Panc1 (cell line): ENCODE results near the gene RUVBL1. TPM values are rescaled to one million over a fixed set of nuclear protein-coding genes. Genes with fewer than 3 reads are reported as not detected.

Source experiments
- ATAC-seq: fragments of 200-7000 bp; cut with Tn5 transposase; 2 replicates; pipeline ENCODE4 v1.9.1; 2020; ENCODE audit warnings: mild to moderate bottlenecking, moderate library complexity
- BruUV-seq: library from RNA; stranded (reverse); fragments of 400-500 nt; replicated peaks from 2 replicates; lab custom pipeline; 2021; lab: Mats Ljungman, UMichigan
- CTCF ChIA-PET: fragments of 300-600 bp; sonication (Branson Sonifier 250); formaldehyde crosslinking; loops from one replicate; lab custom pipeline; 2022; ENCODE audit warnings: antibody characterized with exemption; lab: Charles Lee
- POLR2A ChIA-PET: fragments of 300-600 bp; sonication (Branson Sonifier 250); formaldehyde crosslinking; loops from one replicate; lab custom pipeline; 2022; ENCODE audit warnings: antibody characterized with exemption; lab: Charles Lee
- DNase-seq: peaks from one replicate; pipeline ENCODE4 v3.0.0-alpha.2; 2010; ENCODE audit warnings: low read depth, low spot score
- H3K27ac ChIP-seq: 2 replicates; pipeline ENCODE4 v1.5.1; 2011; ENCODE audit warnings: mild to moderate bottlenecking, low read length, inconsistent platforms
- H3K27me3 ChIP-seq: fragments of 200-500 bp; sonication (Bioruptor generic); 2 replicates; pipeline ENCODE4 v1.6.0; 2014; ENCODE audit warnings: low read length, inconsistent platforms; ENCODE audit not compliant: control insufficient read depth, insufficient read depth
- H3K36me3 ChIP-seq: fragments of 200-500 bp; sonication (Bioruptor generic); 2 replicates; pipeline ENCODE4 v1.5.1; 2014; ENCODE audit warnings: inconsistent platforms, mild to moderate bottlenecking, low read length, moderate library complexity; ENCODE audit not compliant: control insufficient read depth, insufficient read depth
- H3K4me1 ChIP-seq: 2 replicates; pipeline ENCODE4 v1.5.1; 2011; ENCODE audit warnings: inconsistent platforms, mild to moderate bottlenecking, low read length, moderate library complexity; ENCODE audit not compliant: control insufficient read depth, insufficient read depth
- H3K4me3 ChIP-seq, 2 experiments: 2 replicates each; pipeline ENCODE4 v1.5.1; 2011 to 2012; ENCODE audit warnings: low read depth in 2 of 2, low read length in 2 of 2, mild to moderate bottlenecking in 2 of 2, inconsistent platforms in 1 of 2, moderate library complexity in 1 of 2
- H3K9me3 ChIP-seq: fragments of 200-500 bp; sonication (Bioruptor generic); 2 replicates; pipeline ENCODE4 v1.5.1; 2014; ENCODE audit warnings: low read depth, mild to moderate bottlenecking, inconsistent platforms, low read length, moderate library complexity; ENCODE audit not compliant: control insufficient read depth, insufficient read depth
- CTCF ChIP-seq: fragments of 450-650 bp; IDR thresholded peaks from 2 replicates; pipeline ENCODE4 v1.5.1; 2017; ENCODE audit warnings: mild to moderate bottlenecking
- POLR2AphosphoS5 ChIP-seq: IDR thresholded peaks from 2 replicates; pipeline ENCODE4 v1.6.1; 2012; ENCODE audit warnings: mild to moderate bottlenecking, low read depth, low read length, moderate library complexity
- REST ChIP-seq, 2 experiments: IDR thresholded peaks; 2 replicates each; pipeline ENCODE4 v1.6.1; 2011 to 2012; ENCODE audit warnings: low read depth in 2 of 2, control low read depth in 1 of 2, low read length in 1 of 2, mild to moderate bottlenecking in 1 of 2, moderate library complexity in 1 of 2; ENCODE audit not compliant: insufficient read depth in 1 of 2
- SIN3A ChIP-seq: IDR thresholded peaks from 2 replicates; pipeline ENCODE4 v1.6.1; 2012; ENCODE audit warnings: low read depth, mild to moderate bottlenecking, low read length, moderate library complexity, borderline replicate concordance; ENCODE audit not compliant: insufficient read depth
- TCF7L2 ChIP-seq: IDR thresholded peaks from 2 replicates; pipeline ENCODE4 v1.6.1; 2011; ENCODE audit warnings: mild to moderate bottlenecking, low read depth, low read length, inconsistent platforms
- in situ Hi-C: cut with HindIII; loops from 2 replicates; pipeline ENCODE4 v1.10.0; 2016; ENCODE audit warnings: low sequenced_read_pairs, low pct_unique_long_range_greater_than_20kb
- intact Hi-C: fragments of 100-400 bp; cut with micrococcal nuclease; formaldehyde crosslinking; loops from one replicate; pipeline ENCODE4 v1.10.0; 2022; ENCODE audit not compliant: unreplicated experiment
- total RNA-seq: library from RNA; stranded (reverse); gene quantifications from one replicate; pipeline ENCODE4 v1.2.1, GENCODE V29; 2021; ENCODE audit not compliant: unreplicated experiment

RUVBL1 gene
- total RNA-seq, 1 experiment from 2014 or later, result 122 TPM

DNA sequence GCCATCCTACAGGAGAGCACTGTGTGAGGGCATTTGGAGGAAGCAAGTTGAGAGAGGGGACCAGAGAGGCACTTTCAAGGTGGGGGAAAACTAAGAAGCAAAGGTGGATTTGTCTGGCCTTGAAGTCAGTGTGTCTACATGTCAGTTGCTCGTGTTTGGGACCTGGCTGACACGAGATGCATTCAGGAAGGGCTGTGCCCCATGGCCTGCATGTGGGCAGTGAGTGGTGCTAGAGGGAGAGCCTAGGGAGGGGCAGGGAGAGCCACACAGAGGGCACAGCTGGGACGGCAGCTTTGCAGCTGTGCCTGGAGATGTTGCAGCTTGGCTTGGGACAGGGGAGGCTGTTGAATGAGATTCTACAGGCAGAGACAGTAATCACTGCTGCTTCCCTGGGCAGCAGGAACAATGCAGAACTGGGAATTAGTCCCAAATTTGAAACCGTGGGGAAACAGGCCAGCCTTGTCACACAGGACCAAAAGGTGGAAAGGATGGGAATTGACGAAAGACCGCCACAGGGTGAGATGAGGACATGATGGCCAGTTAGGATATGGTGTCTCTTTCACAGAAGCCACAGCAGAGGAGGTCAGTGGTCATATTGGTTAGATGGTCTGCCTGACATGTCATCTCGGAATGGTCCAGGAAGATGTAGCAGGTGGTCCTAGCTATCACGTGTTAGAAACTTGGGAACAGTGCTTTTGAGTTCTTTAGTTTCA, 61.4 kb downstream of the RUVBL1 start:
- no peak overlapping the region for H3K27ac ChIP-seq
- no peaks in the 10 kb centered on the region for H3K27me3 ChIP-seq
- POLR2A ChIA-PET, result no interaction called here
- ATAC-seq (no peak), DNase-seq (no peak)
- H3K36me3 ChIP-seq, result peaks cover 43% of the 10 kb centered on the region
- no peaks in the 10 kb centered on the region for H3K9me3 ChIP-seq
- no peak overlapping the region for H3K4me3 ChIP-seq
- BruUV-seq, result no TSS peak
- no peaks in the 10 kb centered on the region for H3K4me1 ChIP-seq
- intact Hi-C loops (no loop called here), in situ Hi-C loops (no loop called here)
- CTCF ChIA-PET, result no interaction called here
- TF ChIP-seq POLR2AphosphoS5 (no peak), CTCF (no peak), SIN3A (no peak), REST (IDR thresholded peaks at IDR 0.05; ENCODE audit: insufficient read depth in 1 of 2, low read depth in 2 of 2, low read length in 1 of 2) (no peak), TCF7L2 (no peak)

DNA sequence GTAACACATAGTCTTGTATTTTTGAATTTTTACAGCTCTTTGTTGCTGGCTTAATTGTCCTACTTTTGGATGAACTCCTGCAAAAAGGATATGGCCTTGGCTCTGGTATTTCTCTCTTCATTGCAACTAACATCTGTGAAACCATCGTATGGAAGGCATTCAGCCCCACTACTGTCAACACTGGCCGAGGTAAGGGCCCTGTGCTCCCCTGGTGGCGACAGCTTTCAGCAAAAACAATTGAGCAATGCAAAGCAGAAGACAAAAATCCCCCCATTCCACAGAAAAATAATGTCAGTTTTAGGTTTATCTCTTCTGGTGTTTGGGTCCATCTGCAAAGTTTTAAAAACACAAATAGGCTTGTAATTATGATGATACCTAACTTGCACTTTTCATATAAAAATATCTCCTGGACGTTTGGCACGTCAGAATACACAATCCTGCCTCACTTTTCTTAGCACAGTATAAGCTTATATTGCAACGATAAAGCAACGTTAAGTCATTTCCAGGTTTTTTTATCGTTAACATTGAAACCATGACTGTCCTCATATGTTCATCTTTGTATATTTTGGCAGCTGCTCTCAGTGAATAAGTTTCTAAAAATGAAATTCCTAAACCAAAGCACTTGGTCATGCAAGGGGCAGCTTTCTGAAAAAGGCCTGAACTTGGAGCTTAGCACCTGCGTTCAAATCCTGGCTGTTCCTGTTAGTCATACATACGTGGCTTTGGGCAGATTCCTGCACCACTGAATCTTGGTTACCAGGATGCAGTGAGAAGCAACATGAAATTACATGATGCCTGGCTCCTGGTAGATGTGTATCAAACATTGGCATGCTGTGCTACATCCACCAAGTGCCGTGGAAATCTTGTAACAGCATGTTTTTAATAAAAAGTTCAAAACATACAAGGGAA, 62.9 kb downstream of the RUVBL1 start:
- ATAC-seq, result no peak
- ChIA-PET POLR2A (no interaction called here), CTCF (no interaction called here)
- H3K27ac ChIP-seq, result no peak overlapping the region
- H3K4me1 ChIP-seq, result no peaks in the 10 kb centered on the region
- no peak overlapping the region for H3K4me3 ChIP-seq
- DNase-seq, result no peak
- BruUV-seq, result no TSS peak
- no peaks in the 10 kb centered on the region for H3K9me3 ChIP-seq
- TF ChIP-seq REST (IDR thresholded peaks at IDR 0.05; ENCODE audit: insufficient read depth in 1 of 2, low read depth in 2 of 2, low read length in 1 of 2) (no peak), TCF7L2 (no peak), POLR2AphosphoS5 (no peak), SIN3A (no peak), CTCF (no peak)
- H3K36me3 ChIP-seq, result peaks cover 50% of the 10 kb centered on the region
- in situ Hi-C loops, result no loop called here
- H3K27me3 ChIP-seq, result no peaks in the 10 kb centered on the region
- intact Hi-C loops, result no loop called here
